Measurements from ENCODE around the gene LINC01488. TPM values are rescaled to one million over a fixed set of nuclear protein-coding genes. Genes with fewer than 3 reads are reported as not detected.

The LINC01488 gene
- total RNA-seq, 1 donor: not detected

GRCh38 chr11:69442012-69442806 is 39.3 kb upstream of the LINC01488 start:
- no peak for TF ChIP-seq CTCF (IDR thresholded peaks at IDR 0.05; ENCODE audit: insufficient read depth, low read depth, low read length)
- no peak overlapping the region for H3K4me3 ChIP-seq (ENCODE audit: low read depth, low read length)
- DNase-seq (ENCODE audit: low read depth): no peak

DNA sequence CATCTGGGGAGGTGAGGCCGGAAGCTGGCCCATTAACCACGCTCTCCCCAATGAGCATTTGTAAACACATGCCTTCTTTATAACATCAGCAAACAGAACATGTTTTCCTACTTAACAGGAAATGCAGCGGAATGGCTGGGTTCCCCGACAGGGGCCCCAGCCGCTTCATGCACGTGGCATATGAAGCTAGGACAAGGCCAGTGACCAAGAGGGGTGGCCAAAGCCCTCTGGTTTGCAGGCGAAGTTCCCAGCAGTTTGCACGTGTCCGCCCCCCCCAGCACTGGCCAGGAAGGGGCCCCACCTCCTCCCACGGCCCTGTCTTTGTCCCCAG is 38.7 kb upstream of the LINC01488 start:
- H3K4me3 ChIP-seq (ENCODE audit: low read depth, low read length): no peak overlapping the region
- no peak for TF ChIP-seq CTCF (IDR thresholded peaks at IDR 0.05; ENCODE audit: insufficient read depth, low read depth, low read length)
- DNase-seq (ENCODE audit: low read depth): peak; percentile 83

GRCh38 chr11:69443138-69443967 is 38.1 kb upstream of the LINC01488 start:
- TF ChIP-seq CTCF (IDR thresholded peaks at IDR 0.05; ENCODE audit: insufficient read depth, low read depth, low read length): no peak
- DNase-seq (ENCODE audit: low read depth): peak; percentile 92
- H3K4me3 ChIP-seq (ENCODE audit: low read depth, low read length): peak overlapping the region; percentile 49

DNA sequence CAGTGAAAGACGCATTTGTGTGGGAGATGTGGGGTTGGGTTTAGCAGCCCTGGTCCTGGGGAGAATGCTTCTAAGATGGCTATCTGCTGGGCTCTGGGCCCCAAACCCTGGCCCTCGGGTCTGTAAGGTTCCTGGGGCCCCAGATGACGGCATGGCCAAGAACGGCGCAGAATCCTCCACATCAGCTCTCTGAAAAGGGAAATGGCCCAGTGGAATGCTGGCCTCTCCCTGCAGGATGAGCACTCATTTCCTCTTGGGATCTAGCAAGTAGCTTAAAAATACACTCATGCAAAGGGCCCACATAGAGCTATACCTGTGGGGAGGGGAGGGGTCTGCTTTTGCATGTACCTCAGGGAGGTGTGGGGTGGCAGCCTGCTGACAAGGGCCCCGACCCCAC is 37.5 kb upstream of the LINC01488 start:
- peak; percentile 37 for DNase-seq (ENCODE audit: low read depth)
- no peak for TF ChIP-seq CTCF (IDR thresholded peaks at IDR 0.05; ENCODE audit: insufficient read depth, low read depth, low read length)
- no peak overlapping the region for H3K4me3 ChIP-seq (ENCODE audit: low read depth, low read length)

- peak overlapping the region; percentile 19 for H3K4me3 ChIP-seq (ENCODE audit: low read depth, low read length)
- TF ChIP-seq CTCF (IDR thresholded peaks at IDR 0.05; ENCODE audit: insufficient read depth, low read depth, low read length): peak; percentile 49
- DNase-seq (ENCODE audit: low read depth): peak; percentile 95
Measured at GRCh38 chr11:69444381-69445130, 36.9 kb upstream of the LINC01488 start.

DNA sequence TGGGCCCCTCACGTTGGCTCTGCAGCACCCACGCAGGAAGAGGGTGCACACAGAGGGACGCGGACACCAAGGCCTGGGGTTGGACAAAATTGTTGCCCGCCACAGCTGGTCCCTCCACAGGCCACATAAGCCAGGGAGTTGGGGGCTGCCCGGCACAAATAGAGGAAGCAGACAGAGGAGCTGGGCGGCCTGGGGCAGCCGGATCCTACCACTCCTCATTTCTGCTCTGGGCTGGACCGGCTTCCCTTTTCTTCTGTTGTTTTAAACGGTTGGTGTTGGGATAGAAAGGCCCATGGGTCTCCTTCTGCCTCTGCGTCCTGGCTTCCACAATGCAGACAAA is 36.4 kb upstream of the LINC01488 start:
- no peak for DNase-seq (ENCODE audit: low read depth)
- no peak for TF ChIP-seq CTCF (IDR thresholded peaks at IDR 0.05; ENCODE audit: insufficient read depth, low read depth, low read length)
- no peak overlapping the region for H3K4me3 ChIP-seq (ENCODE audit: low read depth, low read length)

Data from fibroblast of villous mesenchyme (primary cell).